Hepatocyte (in vitro differentiated cells): Measurements from ENCODE around the gene POTEI. TPM values are rescaled to one million over a fixed set of nuclear protein-coding genes. Genes with fewer than 3 reads are reported as not detected.
"Not testable (repeated sequence)": the region's sequence is repeated elsewhere in the genome, so short reads cannot be mapped to it uniquely, and the experiment has no call there.

Experiments used
- DNase-seq: peaks from one replicate; pipeline ENCODE4 v3.0.0-alpha.2; 2016; ENCODE audit warnings: low spot score
- H2AFZ ChIP-seq: fragments of 200-600 bp; sonication (generic); 2 replicates; pipeline ENCODE4 v1.6.0; 2016; ENCODE audit warnings: antibody characterized with exemption, mild to moderate bottlenecking
- H3K27ac ChIP-seq: fragments of 200-600 bp; sonication (generic); 2 replicates; pipeline ENCODE4 v1.5.1; 2016; ENCODE audit warnings: mild to moderate bottlenecking
- H3K27me3 ChIP-seq: fragments of 200-600 bp; sonication (generic); 2 replicates; pipeline ENCODE4 v1.6.1; 2016
- H3K36me3 ChIP-seq: fragments of 200-600 bp; sonication (generic); replicated peaks from 2 replicates; pipeline ENCODE4 v1.5.1; 2016; ENCODE audit warnings: low read depth; ENCODE audit not compliant: insufficient read depth
- H3K4me1 ChIP-seq: fragments of 200-600 bp; sonication (generic); 2 replicates; pipeline ENCODE4 v1.5.1; 2016; ENCODE audit warnings: mild to moderate bottlenecking, moderate library complexity; ENCODE audit not compliant: insufficient read depth
- H3K4me2 ChIP-seq: fragments of 200-600 bp; sonication (generic); 2 replicates; pipeline ENCODE4 v1.6.0; 2016
- H3K4me3 ChIP-seq: fragments of 200-600 bp; sonication (generic); 2 replicates; pipeline ENCODE4 v1.5.1; 2016; ENCODE audit warnings: mild to moderate bottlenecking
- H3K79me2 ChIP-seq: fragments of 200-600 bp; sonication (generic); 2 replicates; pipeline ENCODE4 v1.6.0; 2017; ENCODE audit warnings: mild to moderate bottlenecking
- H3K9me2 ChIP-seq: fragments of 200-600 bp; sonication (generic); replicated peaks from 2 replicates; pipeline ENCODE4 v1.6.0; 2017; ENCODE audit warnings: mild to moderate bottlenecking; ENCODE audit not compliant: insufficient read depth
- H3K9me3 ChIP-seq: fragments of 200-600 bp; sonication (generic); 2 replicates; pipeline ENCODE4 v1.5.1; 2016; ENCODE audit warnings: low read depth, mild to moderate bottlenecking
- H4K20me1 ChIP-seq: fragments of 200-600 bp; sonication (generic); 2 replicates; pipeline ENCODE4 v1.6.0; 2016; ENCODE audit warnings: mild to moderate bottlenecking; ENCODE audit not compliant: insufficient read depth, poor library complexity, severe bottlenecking
- WGBS: methylation state at CpG from one replicate; pipeline ENCODE4 v1.1.6; 2016; ENCODE audit warnings: low lambda C conversion rate; ENCODE audit errors: missing lambda C conversion rate; 5-methylcytosine and 5-hydroxymethylcytosine counted together
- polyA plus RNA-seq: library from polyadenylated mRNA; unstranded; fragments of >200 nt; fragmentation: Nextera tagmentation; extraction: Ambion mirVana; gene quantifications from 2 replicates; pipeline ENCODE4 v1.2.1, GENCODE V29; 2016
- total RNA-seq: library from RNA; depleted of rRNA; stranded (reverse); fragments of >200 nt; gene quantifications from 2 replicates; pipeline ENCODE4 v1.2.3, GENCODE V29; 2014

Gene POTEI
- 1.9 and 2.9 TPM in 2 replicates for total RNA-seq
- polyA plus RNA-seq: 1.2 TPM in 2 replicates

- not testable (repeated sequence) for H3K27me3 ChIP-seq, H3K9me2 ChIP-seq, H3K27ac ChIP-seq, H3K79me2 ChIP-seq, DNase-seq, H3K4me2 ChIP-seq, H3K36me3 ChIP-seq, H3K4me1 ChIP-seq, H2AFZ ChIP-seq, H3K9me3 ChIP-seq, H3K4me3 ChIP-seq, H4K20me1 ChIP-seq
- no CpG with 5 or more reads among the region's 13 CpGs for WGBS
These were observed at the start of gene POTEI for GRCh38 chr2:130509228-130509627. Gene POTEI, minus strand, starts transcription at chr2:130509328. Its CDS starts 93 bp downstream, at chr2:130509235.

- not testable (repeated sequence) for H2AFZ ChIP-seq, H3K27me3 ChIP-seq, H3K4me3 ChIP-seq, DNase-seq, H3K79me2 ChIP-seq, H3K4me1 ChIP-seq, H3K36me3 ChIP-seq, H3K4me2 ChIP-seq, H3K27ac ChIP-seq, H3K9me3 ChIP-seq, H4K20me1 ChIP-seq, H3K9me2 ChIP-seq
- no CpG with 5 or more reads among the region's 8 CpGs for WGBS
These were observed 47.3 kb upstream of the POTEI start for GRCh38 chr2:130556441-130556840.

- DNase-seq, H4K20me1 ChIP-seq, H3K9me2 ChIP-seq, H2AFZ ChIP-seq, H3K27me3 ChIP-seq, H3K36me3 ChIP-seq, H3K27ac ChIP-seq, H3K4me1 ChIP-seq, H3K9me3 ChIP-seq, H3K4me3 ChIP-seq, H3K4me2 ChIP-seq, H3K79me2 ChIP-seq: not testable (repeated sequence)
- no CpG with 5 or more reads among the region's 4 CpGs for WGBS
These were observed 45.0 kb upstream of the POTEI start for GRCh38 chr2:130554178-130554577.

- H3K4me2 ChIP-seq, H3K9me3 ChIP-seq, H3K27me3 ChIP-seq, H3K9me2 ChIP-seq, H3K4me1 ChIP-seq, H3K4me3 ChIP-seq, H4K20me1 ChIP-seq, H3K27ac ChIP-seq, H3K36me3 ChIP-seq, H2AFZ ChIP-seq, DNase-seq, H3K79me2 ChIP-seq: not testable (repeated sequence)
- no CpG with 5 or more reads among the region's 27 CpGs for WGBS
These were observed 40.3 kb upstream of the POTEI start for GRCh38 chr2:130549475-130549874.

- not testable (repeated sequence) for DNase-seq, H4K20me1 ChIP-seq, H3K27ac ChIP-seq, H3K4me1 ChIP-seq, H2AFZ ChIP-seq, H3K4me2 ChIP-seq, H3K9me3 ChIP-seq, H3K79me2 ChIP-seq, H3K27me3 ChIP-seq, H3K9me2 ChIP-seq, H3K4me3 ChIP-seq, H3K36me3 ChIP-seq
- no CpG with 5 or more reads among the region's 3 CpGs for WGBS
These were observed 39.3 kb upstream of the POTEI start for GRCh38 chr2:130548418-130548817.

- not testable (repeated sequence) for H3K27ac ChIP-seq, H3K4me1 ChIP-seq, H3K79me2 ChIP-seq, H4K20me1 ChIP-seq, H2AFZ ChIP-seq, H3K4me2 ChIP-seq, H3K4me3 ChIP-seq, H3K9me3 ChIP-seq, H3K9me2 ChIP-seq, H3K27me3 ChIP-seq, H3K36me3 ChIP-seq, DNase-seq
- no CpG with 5 or more reads among the region's 5 CpGs for WGBS
These were observed 35.9 kb upstream of the POTEI start for GRCh38 chr2:130544978-130545377.

- not testable (repeated sequence) for H3K9me3 ChIP-seq, H3K36me3 ChIP-seq
These were observed 34.8 kb upstream of the POTEI start for GRCh38 chr2:130543785-130544528.

GRCh38 chr2:130542789-130543188, 33.7 kb upstream of the POTEI start:
- not testable (repeated sequence) for H3K4me1 ChIP-seq, H3K79me2 ChIP-seq, H3K4me3 ChIP-seq, H3K36me3 ChIP-seq, H4K20me1 ChIP-seq, H3K27ac ChIP-seq, H2AFZ ChIP-seq, H3K9me2 ChIP-seq, H3K9me3 ChIP-seq, H3K27me3 ChIP-seq, DNase-seq, H3K4me2 ChIP-seq
- WGBS: no CpG with 5 or more reads among the region's 4 CpGs

More at GRCh38 chr2:130543785-130544528, 34.8 kb upstream of the POTEI start:
- DNase-seq, H3K4me3 ChIP-seq, H4K20me1 ChIP-seq, H3K27ac ChIP-seq, H3K79me2 ChIP-seq, H3K9me2 ChIP-seq, H3K27me3 ChIP-seq, H2AFZ ChIP-seq, H3K4me2 ChIP-seq, H3K4me1 ChIP-seq: not testable (repeated sequence)
- no CpG with 5 or more reads among the region's 12 CpGs for WGBS

- H3K27ac ChIP-seq, DNase-seq, H3K4me2 ChIP-seq, H3K27me3 ChIP-seq, H3K36me3 ChIP-seq, H4K20me1 ChIP-seq, H3K9me2 ChIP-seq, H3K4me1 ChIP-seq, H3K79me2 ChIP-seq, H2AFZ ChIP-seq, H3K4me3 ChIP-seq, H3K9me3 ChIP-seq: not testable (repeated sequence)
- WGBS: no CpG with 5 or more reads among the region's 9 CpGs
These were observed 29.1 kb upstream of the POTEI start for GRCh38 chr2:130538271-130538670.
